GM12801 (cell line): ENCODE results near the gene CRAT.

Experiments used
- TF ChIP-seq, protein P1 (sequence below): IDR thresholded peaks from one replicate; pipeline ENCODE4 v1.5.1; 2011; ENCODE audit warnings: control low read depth; ENCODE audit not compliant: insufficient read length; ENCODE audit errors: extremely low read depth

Gene CRAT

DNA sequence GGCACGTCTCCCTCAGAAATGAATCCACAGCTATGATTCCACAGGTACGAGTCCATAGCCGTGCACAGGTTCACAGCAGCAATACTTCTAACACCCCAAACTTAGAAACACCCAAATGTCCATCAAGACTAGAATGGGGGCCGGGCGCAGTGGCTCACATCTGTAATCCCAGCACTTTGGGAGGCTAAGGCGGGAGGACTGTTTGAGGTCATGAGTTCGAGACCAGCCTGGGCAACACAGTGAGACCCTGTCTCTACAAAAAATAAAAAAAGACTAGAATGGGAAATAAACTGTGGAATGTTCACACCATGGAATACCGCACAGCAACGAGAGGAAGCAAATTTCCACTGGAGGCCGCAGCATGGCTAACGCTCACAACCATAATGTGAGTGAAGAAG is 34.0 kb downstream of the CRAT start:
- TF ChIP-seq, protein P1, sequence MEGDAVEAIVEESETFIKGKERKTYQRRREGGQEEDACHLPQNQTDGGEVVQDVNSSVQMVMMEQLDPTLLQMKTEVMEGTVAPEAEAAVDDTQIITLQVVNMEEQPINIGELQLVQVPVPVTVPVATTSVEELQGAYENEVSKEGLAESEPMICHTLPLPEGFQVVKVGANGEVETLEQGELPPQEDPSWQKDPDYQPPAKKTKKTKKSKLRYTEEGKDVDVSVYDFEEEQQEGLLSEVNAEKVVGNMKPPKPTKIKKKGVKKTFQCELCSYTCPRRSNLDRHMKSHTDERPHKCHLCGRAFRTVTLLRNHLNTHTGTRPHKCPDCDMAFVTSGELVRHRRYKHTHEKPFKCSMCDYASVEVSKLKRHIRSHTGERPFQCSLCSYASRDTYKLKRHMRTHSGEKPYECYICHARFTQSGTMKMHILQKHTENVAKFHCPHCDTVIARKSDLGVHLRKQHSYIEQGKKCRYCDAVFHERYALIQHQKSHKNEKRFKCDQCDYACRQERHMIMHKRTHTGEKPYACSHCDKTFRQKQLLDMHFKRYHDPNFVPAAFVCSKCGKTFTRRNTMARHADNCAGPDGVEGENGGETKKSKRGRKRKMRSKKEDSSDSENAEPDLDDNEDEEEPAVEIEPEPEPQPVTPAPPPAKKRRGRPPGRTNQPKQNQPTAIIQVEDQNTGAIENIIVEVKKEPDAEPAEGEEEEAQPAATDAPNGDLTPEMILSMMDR: no peak

DNA sequence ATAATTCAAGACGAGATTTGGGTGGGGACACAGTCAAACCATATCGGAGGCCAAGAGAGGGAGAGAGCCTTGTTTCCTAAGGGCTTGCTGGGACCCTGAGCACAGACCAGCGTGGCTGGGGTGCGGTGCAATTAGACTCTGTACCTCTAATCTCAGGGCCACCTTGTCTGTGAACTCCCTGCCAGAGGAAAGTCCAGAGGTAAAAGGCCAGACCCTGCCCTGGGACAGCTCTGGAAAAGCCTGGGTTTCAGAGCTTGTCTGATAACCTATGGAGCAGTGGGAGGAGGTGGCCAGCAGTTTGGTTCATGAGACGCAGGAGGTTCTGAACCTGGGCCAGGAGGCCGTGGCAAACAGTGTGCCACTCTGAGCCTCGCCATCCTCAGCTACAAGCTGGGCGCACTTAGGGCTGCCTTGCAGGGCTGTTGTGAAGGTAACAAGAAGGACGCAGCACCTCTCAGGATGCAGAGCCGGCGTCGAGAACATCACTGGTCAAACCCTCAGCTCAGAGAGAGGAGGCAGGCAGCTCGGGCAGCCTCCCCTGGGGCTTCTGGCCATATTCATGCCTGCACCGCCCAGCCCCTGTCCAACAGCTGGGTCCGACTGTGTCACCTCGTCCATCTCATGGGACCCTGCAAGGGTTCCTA is 34.5 kb downstream of the CRAT start:
- TF ChIP-seq, protein P1: no peak

DNA sequence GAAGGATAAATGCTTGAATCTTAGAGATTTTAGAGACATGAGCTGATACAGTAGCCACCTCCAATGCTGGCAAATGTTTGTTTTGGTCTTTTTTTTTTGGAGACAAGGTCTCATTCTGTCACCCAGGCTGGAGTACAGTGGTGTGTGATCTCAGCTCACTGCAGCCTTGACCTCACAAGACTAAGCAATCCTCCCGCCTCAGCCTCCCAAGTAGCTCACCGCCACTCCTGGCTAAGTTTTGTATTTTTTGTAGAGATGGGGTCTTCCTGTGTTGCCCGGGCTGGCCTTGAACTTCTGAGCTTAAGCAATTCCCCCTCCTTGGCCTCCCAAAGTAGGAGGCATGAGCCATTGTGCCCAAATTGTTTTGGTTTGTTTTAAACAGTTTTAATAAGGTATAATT is 36.5 kb downstream of the CRAT start:
- TF ChIP-seq, protein P1: no peak

DNA sequence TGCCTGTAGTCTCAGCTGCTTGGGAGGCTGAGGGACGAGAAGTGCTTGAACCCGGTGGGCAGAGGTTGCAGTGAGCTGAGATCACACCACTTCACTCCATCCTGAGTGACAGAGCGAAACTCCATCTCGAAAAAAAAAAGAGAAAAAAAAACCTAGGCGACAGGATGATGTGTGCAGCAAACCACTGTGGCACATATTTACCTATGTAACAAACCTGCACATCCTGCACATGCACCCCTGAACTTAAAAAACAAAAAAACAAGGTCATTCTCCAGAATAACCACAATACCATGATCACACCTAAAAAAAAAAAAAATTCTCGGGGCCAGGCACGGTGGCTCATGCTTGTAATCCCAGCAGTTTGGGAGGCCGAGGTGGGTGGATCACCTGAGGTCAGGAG is 37.2 kb downstream of the CRAT start:
- TF ChIP-seq, protein P1: no peak

DNA sequence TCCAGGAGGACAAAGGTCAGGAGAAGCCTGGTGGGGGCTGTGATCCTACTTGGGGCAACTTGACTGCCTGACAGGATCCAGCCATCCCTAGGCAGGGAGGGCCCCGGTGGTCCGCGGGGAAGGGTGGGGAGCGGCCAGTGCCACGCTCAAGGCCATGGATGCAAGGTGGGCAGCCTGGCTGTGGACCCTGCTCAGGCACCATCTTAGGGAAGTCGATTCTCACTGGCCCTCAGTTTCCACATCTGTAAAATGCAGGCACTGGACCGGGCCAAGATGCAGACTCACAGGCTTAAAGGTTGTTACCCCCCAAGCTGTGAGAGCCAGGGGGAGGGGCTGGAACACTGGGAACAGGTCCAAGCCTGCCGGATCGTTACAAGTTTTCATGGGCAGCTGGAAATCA is 38.4 kb downstream of the CRAT start:
- TF ChIP-seq, protein P1: no peak

DNA sequence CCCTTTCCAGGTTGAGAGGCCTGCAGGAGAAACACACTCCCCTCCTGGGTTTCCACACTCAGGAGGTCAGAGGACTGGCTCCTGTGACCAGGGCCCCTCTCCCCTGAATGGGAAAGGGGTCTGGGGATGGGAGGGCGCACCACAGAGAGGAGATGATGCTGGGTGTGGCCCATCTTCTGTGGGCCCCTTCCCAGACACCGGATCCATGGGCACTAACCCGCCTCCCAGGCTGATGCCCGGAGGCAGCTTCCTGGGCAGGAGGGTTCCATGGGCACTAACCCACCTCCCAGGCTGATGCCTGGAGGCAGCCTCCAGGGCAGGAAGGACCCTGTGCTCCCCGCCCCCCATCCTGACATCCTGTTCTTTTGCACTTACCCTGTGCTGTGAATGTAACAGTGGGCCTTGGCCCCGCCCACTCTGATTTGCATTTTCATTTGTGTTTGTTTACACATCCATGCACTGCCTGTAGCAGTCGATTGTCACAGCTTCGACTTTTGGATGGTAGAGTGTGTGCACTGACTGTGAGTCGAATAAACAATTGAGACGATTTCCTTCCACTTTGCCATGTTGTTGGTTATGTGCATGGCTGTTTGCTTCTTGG is 39.0 kb downstream of the CRAT start:
- TF ChIP-seq, protein P1: no peak

DNA sequence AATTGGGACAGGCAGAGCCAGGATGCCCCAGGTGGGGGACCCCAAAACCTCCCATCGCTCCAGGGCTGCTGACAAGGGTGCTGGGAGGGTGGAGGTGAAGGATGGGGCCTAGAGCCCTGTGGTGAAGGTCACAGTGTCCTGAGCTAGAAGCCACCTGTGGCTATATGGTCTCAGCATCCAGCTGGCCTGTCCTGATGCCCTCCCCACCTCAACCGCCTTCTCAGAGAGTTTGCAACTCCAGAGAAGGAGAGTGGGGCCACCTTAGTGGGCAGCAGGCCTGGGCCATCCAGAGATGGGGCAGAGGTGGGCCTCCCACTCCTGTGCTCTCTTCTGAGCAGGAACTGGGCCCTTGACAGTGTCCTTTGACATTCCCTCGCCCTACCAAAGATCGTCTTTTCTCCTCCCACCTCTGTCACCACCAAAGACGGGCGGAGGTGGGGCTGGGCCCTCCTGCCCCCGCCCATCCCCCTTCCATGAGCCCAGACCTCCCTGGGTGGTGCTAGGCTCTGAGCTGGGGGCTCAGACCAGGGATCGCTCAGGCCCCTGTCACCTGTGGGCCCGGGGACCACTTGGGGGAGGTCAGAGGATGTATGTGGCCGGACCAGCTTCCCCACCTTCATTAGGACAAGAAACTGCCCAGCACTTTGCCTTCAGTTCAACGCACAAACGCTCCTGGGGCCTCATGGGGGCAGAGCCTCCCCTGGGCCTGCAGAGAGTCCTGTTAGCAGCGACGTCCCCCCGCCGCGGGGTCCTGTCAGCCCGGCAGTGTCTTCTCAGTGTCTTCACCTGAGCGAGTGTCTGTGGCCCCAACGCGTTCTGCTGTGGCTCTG is 39.7 kb downstream of the CRAT start:
- TF ChIP-seq, protein P1: no peak
